Stimulated activated CD4-positive, alpha-beta T cell treated with anti-CD3 and anti-CD28 coated beads, Interleukin-4, amount 100 ng/mL, for 1 hour (primary cell): ENCODE data around the gene SLF2.

Experiments
- DNase-seq: peaks from one replicate; pipeline ENCODE4 v3.0.0-alpha.2; 2020

Gene SLF2

GRCh38 chr10:100901051-100901450 is 11.7 kb upstream of the SLF2 start:
- no peak for DNase-seq

- DNase-seq = no peak
These were observed 10.1 kb upstream of the SLF2 start for GRCh38 chr10:100902622-100903021.

DNA sequence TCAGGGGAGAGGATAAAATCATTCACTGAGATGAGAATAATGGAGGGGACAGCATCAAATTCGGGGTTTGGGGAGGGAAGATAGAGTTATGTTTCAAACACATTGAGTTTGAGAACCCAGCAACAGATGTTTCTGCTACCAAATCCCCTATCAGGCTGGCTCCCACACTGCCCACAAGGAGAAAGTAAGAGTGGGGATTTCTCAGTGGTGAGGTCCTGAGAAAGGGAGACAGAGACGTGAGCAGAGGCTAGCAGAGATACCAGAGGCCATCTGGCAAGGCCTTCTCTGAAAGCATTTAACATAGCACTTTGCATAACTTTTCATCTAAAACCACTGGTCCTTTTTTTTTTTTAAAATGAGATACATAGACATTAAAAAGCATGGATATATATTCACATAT is 7.8 kb upstream of the SLF2 start:
- DNase-seq = no peak

- no peak for DNase-seq
These were observed 5.6 kb upstream of the SLF2 start for GRCh38 chr10:100907175-100907574.

DNA sequence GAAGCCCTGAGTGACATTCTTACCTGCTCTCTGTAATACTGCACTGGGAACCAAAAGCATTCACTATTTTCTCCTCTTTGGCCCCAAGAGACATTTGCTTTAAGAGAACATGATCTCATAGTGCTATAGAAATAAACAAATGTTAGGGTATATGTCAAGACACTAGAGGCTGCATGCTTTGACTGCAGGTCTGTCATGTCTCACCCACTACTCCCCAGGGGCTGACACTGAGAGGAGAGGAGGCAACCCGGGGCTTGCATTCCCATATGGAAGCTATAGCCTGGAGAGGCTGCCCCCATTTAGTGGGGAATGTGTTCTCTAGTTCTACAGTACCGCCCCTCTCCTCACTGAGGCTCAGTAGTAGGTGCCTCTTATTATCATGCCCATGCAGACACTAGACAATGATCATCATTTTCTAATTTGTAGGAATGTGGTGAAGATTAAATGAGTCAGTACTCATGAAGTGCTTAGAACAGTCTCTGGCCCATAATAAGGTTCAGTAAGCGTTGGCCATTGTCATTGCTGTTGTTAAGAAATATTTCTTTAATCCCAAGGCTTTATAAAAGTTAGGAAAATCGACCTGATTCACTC is 4.9 kb upstream of the SLF2 start:
- DNase-seq = no peak

DNA sequence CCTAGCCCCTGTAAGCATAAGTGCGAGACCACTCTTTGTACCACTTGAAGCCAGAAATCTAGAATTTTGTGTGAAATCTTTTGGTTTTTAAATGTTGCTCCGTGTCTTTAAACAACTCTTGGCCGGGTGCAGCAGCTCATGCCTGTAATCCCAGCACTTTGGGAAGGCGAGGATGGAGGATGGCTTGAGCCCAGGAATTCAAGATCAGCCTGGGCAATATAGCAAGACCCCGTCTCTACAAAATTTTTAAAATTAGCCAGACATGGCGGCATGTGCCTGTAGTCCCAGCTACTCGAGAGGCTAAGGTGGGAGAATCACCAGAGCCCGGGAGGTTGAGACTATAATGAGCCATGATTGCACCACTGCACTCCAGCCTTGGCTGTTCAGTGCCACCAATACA is 4.4 kb upstream of the SLF2 start:
- no peak for DNase-seq

DNA sequence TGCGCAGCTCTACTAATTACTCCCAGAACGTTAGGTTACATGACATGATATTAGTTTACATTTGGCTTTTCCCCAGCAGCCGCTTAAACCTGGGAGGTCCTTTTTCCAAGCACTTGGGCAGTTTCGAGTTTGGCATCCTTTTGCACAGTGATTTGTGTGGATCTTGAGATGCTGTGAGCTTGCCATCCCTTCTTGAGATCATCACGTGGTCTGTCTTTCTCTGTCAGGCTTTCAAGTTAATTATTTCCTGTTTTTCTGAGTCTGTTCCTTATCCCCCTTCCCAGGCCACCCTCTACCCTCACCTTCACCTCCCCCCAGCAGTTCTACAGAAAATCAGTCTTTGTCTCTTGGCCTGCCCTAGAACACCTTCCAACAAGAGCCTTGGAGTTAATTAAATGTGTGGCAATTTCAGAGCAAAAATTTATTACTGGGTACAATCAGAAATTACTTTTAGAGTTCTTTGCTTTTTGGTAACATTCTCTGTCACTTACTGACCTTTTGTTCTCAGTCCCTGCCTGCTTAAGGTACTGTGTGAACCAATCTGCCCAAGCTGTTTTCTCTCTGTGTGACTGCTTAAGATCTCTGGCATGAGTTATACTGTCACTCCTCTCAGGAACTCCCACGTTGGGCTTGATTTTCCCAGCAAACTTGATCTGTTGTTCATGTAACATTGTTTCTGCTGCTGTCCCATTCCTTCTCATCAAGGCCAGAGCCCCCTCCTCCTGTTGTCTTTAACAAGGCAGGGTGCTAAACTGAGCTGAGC is 3.1 kb upstream of the SLF2 start:
- no peak for DNase-seq

- DNase-seq = no peak
These were observed 1.3 kb upstream of the SLF2 start for GRCh38 chr10:100911472-100911871.

DNA sequence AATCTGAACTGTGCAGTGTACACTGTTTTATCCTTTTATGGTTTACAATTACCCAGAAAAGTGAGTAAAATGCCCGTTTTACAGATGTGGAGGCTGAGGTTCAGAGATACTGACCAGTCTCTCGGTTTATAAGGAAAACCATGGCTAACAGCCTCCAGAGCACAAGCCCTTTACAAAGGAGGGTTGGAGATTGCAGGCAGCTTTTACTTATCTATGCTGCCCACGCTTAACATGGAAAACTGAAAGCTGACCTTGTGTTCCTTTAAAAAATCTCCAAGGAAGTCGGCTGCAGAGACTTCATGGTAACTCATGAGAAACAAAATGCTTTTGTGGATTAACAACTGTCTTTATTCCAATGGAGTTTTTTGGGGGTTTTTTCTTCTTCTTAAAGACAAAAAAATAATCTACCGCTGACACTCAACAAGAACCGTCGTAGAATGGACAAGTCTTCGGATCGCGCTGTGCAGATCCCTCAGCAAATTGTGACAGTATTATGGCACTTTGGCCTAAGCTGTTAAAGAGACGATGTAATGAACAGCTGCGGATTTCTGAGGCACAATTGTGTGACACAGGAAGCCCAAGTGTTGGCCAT is 654 bp upstream of the SLF2 start:
- no peak for DNase-seq

DNA sequence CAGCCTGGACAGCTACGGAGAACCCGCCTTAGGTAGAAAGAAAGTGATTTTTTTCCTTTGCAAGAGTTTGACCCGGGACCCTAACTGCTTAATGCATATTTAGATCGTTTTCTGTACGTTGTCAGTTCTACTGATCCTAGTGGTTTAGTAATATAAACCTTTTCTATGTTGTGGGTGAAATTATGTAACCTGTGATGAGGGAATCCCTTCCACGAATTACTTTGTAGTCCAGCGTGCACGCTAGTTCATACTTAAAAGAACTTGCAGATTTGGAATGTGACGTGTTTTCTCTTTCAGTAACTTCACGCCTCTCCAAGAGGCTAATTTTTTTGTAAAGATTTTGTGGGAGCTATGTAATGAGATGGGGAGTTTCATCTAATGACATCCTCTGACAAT is 705 bp downstream of the SLF2 start:
- DNase-seq = no peak

DNA sequence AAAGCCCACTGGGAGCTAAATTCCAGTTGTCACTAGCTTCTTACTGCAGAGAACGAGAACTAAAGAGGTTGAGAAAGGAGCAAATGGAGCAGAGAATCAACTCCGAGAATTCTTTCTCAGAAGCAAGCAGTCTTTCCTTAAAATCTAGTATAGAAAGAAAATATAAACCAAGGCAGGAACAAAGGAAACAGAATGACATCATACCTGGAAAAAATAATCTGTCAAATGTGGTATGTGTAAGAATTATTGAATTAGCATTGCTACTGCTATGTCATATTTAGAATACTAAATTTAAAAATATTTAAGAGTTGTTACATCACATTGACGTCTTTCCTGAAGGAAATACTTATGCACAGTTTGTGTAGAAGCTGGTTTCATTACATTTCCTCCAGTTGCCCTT is 4.3 kb downstream of the SLF2 start:
- DNase-seq = no peak

DNA sequence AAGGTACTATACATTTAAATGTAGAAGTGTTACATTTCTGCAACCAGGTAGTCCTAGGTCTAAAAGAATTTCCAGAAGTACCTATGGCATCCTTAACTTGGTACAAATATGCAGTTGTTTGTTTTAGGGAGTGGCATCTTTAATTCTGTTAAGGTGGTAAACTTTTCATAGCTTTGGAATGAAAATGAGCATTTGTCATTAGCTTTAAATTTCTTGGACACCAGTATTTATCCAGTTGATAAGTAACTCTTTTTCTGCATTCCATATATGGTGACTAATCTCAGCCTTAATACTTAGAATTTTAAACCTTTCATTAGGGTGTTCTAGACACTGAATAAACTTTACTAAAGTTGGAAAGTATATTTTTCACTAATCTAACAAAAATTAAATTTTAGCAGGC is 10.8 kb downstream of the SLF2 start:
- no peak for DNase-seq

DNA sequence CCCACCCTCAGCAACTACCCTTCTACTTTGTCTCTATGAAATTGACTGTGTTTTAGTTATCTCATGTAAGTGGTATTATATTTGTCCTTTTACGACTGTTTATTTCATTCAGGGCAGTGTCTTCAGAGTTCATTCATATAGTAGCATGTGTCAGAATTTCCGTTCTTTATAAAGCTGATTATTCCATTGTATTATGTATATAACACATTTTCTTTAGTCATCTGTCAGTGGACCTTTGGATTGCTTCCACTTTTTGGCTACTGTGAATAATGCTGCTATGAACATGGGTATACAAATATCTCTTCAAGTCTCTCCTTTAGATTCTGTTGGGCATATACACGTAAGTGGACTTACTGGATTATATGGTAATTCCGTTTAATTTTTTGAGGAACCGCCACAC is 14.5 kb downstream of the SLF2 start:
- DNase-seq = no peak

DNA sequence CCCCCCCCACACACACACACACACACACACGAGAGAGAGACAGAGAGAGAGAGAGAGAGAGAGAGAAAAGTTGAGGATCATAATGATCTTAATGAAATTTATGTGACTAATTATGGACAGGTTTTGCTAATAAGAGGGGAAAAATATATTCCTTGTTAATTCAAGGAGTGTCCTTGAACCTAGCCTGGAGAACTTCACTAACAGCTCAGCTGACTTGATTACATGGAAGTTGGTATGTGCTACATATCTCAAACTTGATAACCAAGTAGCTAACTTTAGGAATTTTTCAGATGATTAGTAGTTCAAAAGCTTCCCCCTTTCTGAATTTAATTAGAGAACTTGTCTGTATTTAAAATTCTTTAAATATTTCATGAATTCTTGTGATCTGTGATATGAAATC is 15.3 kb downstream of the SLF2 start:
- DNase-seq = no peak

- no peak for DNase-seq
These were observed 17.6 kb downstream of the SLF2 start for GRCh38 chr10:100930368-100930767.

DNA sequence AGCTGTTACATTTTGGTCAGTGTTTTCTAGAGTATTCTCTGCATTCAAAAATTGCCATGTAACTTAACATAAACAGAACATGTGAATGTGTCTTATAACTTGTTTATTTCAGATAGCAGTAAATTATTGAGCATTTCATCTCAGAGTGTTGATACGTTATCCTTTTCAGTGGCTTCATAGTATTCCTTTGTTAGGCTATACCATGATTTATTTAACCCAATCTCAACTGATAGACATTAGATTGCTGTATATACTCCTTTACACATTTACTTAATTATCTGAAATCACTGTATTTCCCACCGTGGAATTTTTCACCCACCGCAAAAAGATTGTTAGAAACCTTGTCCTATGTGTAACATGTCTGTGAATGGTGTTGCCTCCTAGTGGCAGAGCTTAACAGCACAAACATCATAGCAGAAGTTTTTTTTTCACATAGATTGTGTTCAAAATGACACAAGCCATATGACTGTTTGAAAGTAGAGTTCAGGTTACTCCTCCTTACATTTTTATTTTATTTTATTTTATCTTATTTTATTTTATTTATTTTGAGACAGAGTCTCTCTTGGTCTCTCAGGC is 21.4 kb downstream of the SLF2 start:
- no peak for DNase-seq

GRCh38 chr10:100939763-100940344 is 27.1 kb downstream of the SLF2 start:
- no peak for DNase-seq

GRCh38 chr10:100942229-100942628 is 29.5 kb downstream of the SLF2 start:
- DNase-seq = no peak

GRCh38 chr10:100943508-100943907 is 30.7 kb downstream of the SLF2 start:
- DNase-seq = no peak

- DNase-seq = no peak
These were observed 33.0 kb downstream of the SLF2 start for GRCh38 chr10:100945754-100946153.

DNA sequence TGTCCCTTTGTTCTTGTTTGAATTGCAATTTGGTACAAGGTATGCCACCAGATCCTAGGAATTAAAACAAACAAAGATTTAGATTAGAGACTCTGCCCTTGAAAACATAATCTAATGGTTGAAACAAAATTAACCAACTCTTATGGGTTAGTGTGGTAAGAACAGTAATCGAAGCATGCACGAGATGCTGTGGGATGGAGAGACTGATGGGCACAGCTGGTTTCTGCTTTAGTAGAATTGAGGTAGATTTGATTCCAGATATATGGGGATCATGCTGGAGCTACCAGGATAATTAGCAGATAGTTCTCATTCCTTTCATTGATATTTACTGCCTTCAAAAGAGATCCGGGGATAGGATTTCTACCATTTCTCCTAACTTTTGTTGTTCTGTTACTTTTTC is 36.2 kb downstream of the SLF2 start:
- no peak for DNase-seq

- DNase-seq = no peak
These were observed 47.5 kb downstream of the SLF2 start for GRCh38 chr10:100960251-100960650.

DNA sequence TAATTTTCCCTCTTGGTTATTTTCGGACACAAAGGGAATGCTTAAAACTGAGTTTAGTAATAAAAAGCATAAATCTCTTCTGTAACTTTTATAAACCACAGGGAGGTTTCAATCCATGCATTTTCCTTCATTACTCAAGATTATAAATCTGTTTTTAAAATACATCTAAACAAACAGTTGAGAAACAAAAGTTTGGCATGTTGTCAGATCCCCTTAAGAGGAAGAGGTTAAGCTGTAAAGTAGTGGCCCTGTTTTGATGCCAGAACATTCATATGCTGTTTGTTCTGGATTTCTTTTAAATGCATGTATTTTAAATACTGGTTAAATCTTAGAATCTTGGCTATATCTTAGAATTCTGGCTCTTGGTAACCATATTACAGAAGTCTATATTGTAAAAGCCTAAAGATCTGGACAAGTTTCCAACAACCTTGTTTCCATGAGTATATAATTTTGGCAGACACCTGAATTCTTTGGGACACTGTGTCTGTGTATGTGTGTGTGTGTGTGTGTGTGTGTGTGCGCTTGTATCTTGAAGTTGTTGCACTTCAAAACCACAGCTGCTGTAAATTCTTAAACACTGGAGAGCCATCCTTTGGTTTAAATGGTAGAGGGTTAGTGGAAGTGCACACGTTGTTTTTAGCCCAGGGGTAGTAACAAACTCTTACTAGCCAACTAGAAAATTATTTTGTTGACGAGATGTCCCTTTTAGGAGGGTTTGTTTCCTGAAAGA is 49.8 kb downstream of the SLF2 start:
- no peak for DNase-seq
